K562 (cell line): Measurements from ENCODE around the gene MAP3K7CL. TPM values are rescaled to one million over a fixed set of nuclear protein-coding genes. Genes with fewer than 3 reads are reported as not detected.

ENCODE experiments used
- ARID1B ChIP-seq: fragments of 450-650 bp; IDR thresholded peaks from 2 replicates; pipeline ENCODE4 v1.6.1; 2016; ENCODE audit warnings: antibody characterized with exemption, mild to moderate bottlenecking, inconsistent platforms
- BMI1 ChIP-seq: fragments of 150-350 bp; IDR thresholded peaks from 2 replicates; pipeline ENCODE4 v1.6.1; 2014; ENCODE audit warnings: low read length
- CBX2 ChIP-seq: fragments of 200-600 bp; sonication (generic); IDR thresholded peaks from one replicate; pipeline ENCODE4 v1.6.1; 2012; ENCODE audit warnings: mild to moderate bottlenecking, low read length, inconsistent platforms; ENCODE audit not compliant: insufficient read depth, poor library complexity, severe bottlenecking
- CBX3 ChIP-seq, 2 experiments: IDR thresholded peaks; 1 replicate in 1 of 2; 2 replicates in 1 of 2; pipeline ENCODE4 v1.6.1; 2012; ENCODE audit warnings: inconsistent platforms in 2 of 2, low read length in 2 of 2, borderline replicate concordance in 1 of 2, control low read depth in 1 of 2
- ERF ChIP-seq: fragments of 450-650 bp; formaldehyde crosslinking; IDR thresholded peaks from 2 replicates; pipeline ENCODE4 v1.4.0; 2020; ENCODE audit warnings: mild to moderate bottlenecking, mixed read lengths
- ETV6 ChIP-seq, 3 experiments: fragments of 150-350 bp in 1 of 3; sonication (generic) in 1 of 3; formaldehyde crosslinking in 1 of 3; IDR thresholded peaks; 2 replicates each; pipeline versions ENCODE4 v1.6.1 to v1.8.0; 2014 to 2022; ENCODE audit warnings: borderline replicate concordance in 2 of 3, low read depth in 2 of 3, antibody characterized with exemption in 1 of 3, low read length in 1 of 3, mild to moderate bottlenecking in 1 of 3, missing genetic modification reagents in 1 of 3
- HCFC1 ChIP-seq: IDR thresholded peaks from 2 replicates; pipeline ENCODE4 v1.6.1; 2012; ENCODE audit warnings: low read depth, low read length, improper control_type of control experiment
- LCOR ChIP-seq: sonication (generic); formaldehyde crosslinking; IDR thresholded peaks from 2 replicates; pipeline ENCODE4 v1.8.0; 2022; ENCODE audit warnings: mild to moderate bottlenecking, missing genetic modification reagents
- MAZ ChIP-seq, 2 experiments: fragments of 450-650 bp in 1 of 2; sonication (generic) in 1 of 2; formaldehyde crosslinking; IDR thresholded peaks in 1 of 2; conservative IDR thresholded peaks in 1 of 2; 2 replicates each; pipeline versions ENCODE4 v1.4.0 to v1.5.0; 2020; ENCODE audit warnings: mild to moderate bottlenecking in 1 of 2, missing genetic modification reagents in 1 of 2
- POLR2G ChIP-seq: fragments of 200-400 bp; formaldehyde crosslinking; IDR thresholded peaks from 2 replicates; pipeline ENCODE4 v1.6.1; 2017; ENCODE audit warnings: low read depth, mild to moderate bottlenecking, antibody characterized with exemption, low read length, moderate library complexity
- RNF2 ChIP-seq: sonication (generic); IDR thresholded peaks from 2 replicates; pipeline ENCODE4 v1.6.1; 2016
- SMARCA5 ChIP-seq: fragments of 450-650 bp; IDR thresholded peaks from 2 replicates; pipeline ENCODE4 v1.6.1; 2016
- SMARCE1 ChIP-seq: fragments of 450-650 bp; IDR thresholded peaks from 2 replicates; pipeline ENCODE4 v1.7.1; 2016; ENCODE audit warnings: mild to moderate bottlenecking
- SP1 ChIP-seq: sonication (generic); formaldehyde crosslinking; IDR thresholded peaks from 2 replicates; pipeline ENCODE4 v1.8.1; 2022; ENCODE audit warnings: mild to moderate bottlenecking, missing genetic modification reagents
- VEZF1 ChIP-seq: fragments of 200-800 bp; sonication (Bioruptor generic); IDR thresholded peaks from 2 replicates; pipeline ENCODE4 v1.6.1; 2017; ENCODE audit warnings: missing genetic modification characterization, missing compliant biosample characterization
- ZNF384 ChIP-seq: IDR thresholded peaks from 2 replicates; pipeline ENCODE4 v1.6.1; 2012; ENCODE audit warnings: low read depth, low read length, improper control_type of control experiment
- ZNF551 ChIP-seq: fragments of 250-450 bp; sonication (Bioruptor Pico); IDR thresholded peaks from 2 replicates; pipeline ENCODE4 v1.5.0; 2021; ENCODE audit warnings: mild to moderate bottlenecking, moderate library complexity
- polyA plus RNA-seq, 8 experiments: library from polyadenylated mRNA; depleted of rRNA in 4 of 8; stranded (reverse) in 5 of 8; unstranded in 3 of 8; fragments of >200 nt; fragmentation: Nextera tagmentation in 2 of 8; fragmentation: Illumina TruSeq in 1 of 8; extraction: Ambion mirVana in 2 of 8; extraction: Trizol in 1 of 8; gene quantifications; 2 replicates each; pipeline versions ENCODE4 v1.2.1 to v1.2.3, GENCODE V29; 2011 to 2014; ENCODE audit warnings: inconsistent platforms in 1 of 8, missing spikeins in 1 of 8
- total RNA-seq, 7 experiments: library from RNA; depleted of rRNA in 6 of 7; stranded (reverse); fragments of >200 nt in 6 of 7; fragmentation: Illumina TruSeq in 2 of 7; extraction: Trizol in 2 of 7; gene quantifications; 2 replicates each; pipeline versions ENCODE4 v1.2.1 to v1.2.3, GENCODE V29; 2011 to 2021; ENCODE audit warnings: low replicate concordance in 1 of 7
- TF ChIP-seq, protein P1 (sequence below), 3 experiments: IDR thresholded peaks in 2 of 3; conservative IDR thresholded peaks in 1 of 3; 2 replicates each; pipeline ENCODE4 v1.5.1; 2011 to 2012; ENCODE audit warnings: low read length in 3 of 3, mild to moderate bottlenecking in 3 of 3, control low read depth in 2 of 3, improper control_type of control experiment in 1 of 3, inconsistent platforms in 1 of 3, low read depth in 1 of 3, mixed read lengths in 1 of 3, moderate library complexity in 1 of 3; ENCODE audit not compliant: insufficient read depth in 2 of 3
- TF ChIP-seq, protein P2 (sequence below), 2 experiments: fragments of 450-650 bp in 1 of 2; sonication (generic) in 1 of 2; formaldehyde crosslinking; conservative IDR thresholded peaks; 2 replicates each; pipeline versions ENCODE4 v1.4.0 to v1.8.1; 2020 to 2022; ENCODE audit warnings: mild to moderate bottlenecking in 1 of 2, missing genetic modification reagents in 1 of 2
- TF ChIP-seq, protein P3 (sequence below): fragments of 450-650 bp; IDR thresholded peaks from 2 replicates; pipeline ENCODE4 v1.6.1; 2016; ENCODE audit warnings: missing biosample characterization, missing genetic modification characterization

The MAP3K7CL gene
- total and polyA plus RNA-seq, 9 of the 15 experiments (the other 6 are each of a cell fraction or from before 2014, with no cell fraction given): 0.13 to 0.15 (median 0.14) TPM; not detected in 6

- TF ChIP-seq VEZF1 (CRISPR knock-in tag) (peak; percentile 81), ERF (CRISPR knock-in tag) (no peak), BMI1 (peak; percentile 45; the same call in 1 of the 2 replicates), CBX2 (no peak), HCFC1 (peak; percentile 48; the same call in 1 of the 2 replicates), ZNF384 (peak; percentile 37; the same call in 1 of the 2 replicates), SP1 (no peak), CBX3 (IDR thresholded peaks at IDR 0.05; ENCODE audit: borderline replicate concordance in 1 of 2, low read length in 2 of 2) (peak in 1 of 2 experiments; percentile 98; a peak in 2 of 3 replicates), POLR2G (no peak), RNF2 (peak; percentile 75; the same call in 1 of the 2 replicates), LCOR (peak; percentile 51; the same call in 1 of the 2 replicates), MAZ (CRISPR knock-in tag; conservative IDR thresholded peaks at IDR 0.05 in 1 of 2, IDR thresholded peaks at IDR 0.05 in 1 of 2) (peak in 1 of 2 experiments; percentile 71; a peak in 2 of 4 replicates), SMARCA5 (peak; percentile 34; the same call in 1 of the 2 replicates), ETV6 (IDR thresholded peaks at IDR 0.05; ENCODE audit: borderline replicate concordance in 1 of 2, low read depth in 2 of 2, low read length in 1 of 2) (peak; percentile 85 to 87; a peak in 3 of 4 replicates), ETV6 (CRISPR knock-in tag; IDR thresholded peaks at IDR 0.05; ENCODE audit: borderline replicate concordance) (no peak), SMARCE1 (peak; percentile 94), ZNF551 (CRISPR knock-in tag) (no peak), ARID1B (peak; percentile 80)
- TF ChIP-seq, protein P1, sequence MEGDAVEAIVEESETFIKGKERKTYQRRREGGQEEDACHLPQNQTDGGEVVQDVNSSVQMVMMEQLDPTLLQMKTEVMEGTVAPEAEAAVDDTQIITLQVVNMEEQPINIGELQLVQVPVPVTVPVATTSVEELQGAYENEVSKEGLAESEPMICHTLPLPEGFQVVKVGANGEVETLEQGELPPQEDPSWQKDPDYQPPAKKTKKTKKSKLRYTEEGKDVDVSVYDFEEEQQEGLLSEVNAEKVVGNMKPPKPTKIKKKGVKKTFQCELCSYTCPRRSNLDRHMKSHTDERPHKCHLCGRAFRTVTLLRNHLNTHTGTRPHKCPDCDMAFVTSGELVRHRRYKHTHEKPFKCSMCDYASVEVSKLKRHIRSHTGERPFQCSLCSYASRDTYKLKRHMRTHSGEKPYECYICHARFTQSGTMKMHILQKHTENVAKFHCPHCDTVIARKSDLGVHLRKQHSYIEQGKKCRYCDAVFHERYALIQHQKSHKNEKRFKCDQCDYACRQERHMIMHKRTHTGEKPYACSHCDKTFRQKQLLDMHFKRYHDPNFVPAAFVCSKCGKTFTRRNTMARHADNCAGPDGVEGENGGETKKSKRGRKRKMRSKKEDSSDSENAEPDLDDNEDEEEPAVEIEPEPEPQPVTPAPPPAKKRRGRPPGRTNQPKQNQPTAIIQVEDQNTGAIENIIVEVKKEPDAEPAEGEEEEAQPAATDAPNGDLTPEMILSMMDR (IDR thresholded peaks at IDR 0.05 in 2 of 3, conservative IDR thresholded peaks at IDR 0.05 in 1 of 3; ENCODE audit: insufficient read depth in 2 of 3, low read depth in 1 of 3, low read length in 3 of 3): peak; percentile 41 to 66 (median 62); a peak in 5 of 6 replicates
- TF ChIP-seq, protein P2, sequence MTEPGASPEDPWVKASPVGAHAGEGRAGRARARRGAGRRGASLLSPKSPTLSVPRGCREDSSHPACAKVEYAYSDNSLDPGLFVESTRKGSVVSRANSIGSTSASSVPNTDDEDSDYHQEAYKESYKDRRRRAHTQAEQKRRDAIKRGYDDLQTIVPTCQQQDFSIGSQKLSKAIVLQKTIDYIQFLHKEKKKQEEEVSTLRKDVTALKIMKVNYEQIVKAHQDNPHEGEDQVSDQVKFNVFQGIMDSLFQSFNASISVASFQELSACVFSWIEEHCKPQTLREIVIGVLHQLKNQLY (CRISPR knock-in tag; conservative IDR thresholded peaks at IDR 0.05): 0 out of 4 replicates have a peak, but pooled peaks of 1 of the 2 experiments have one; percentile 42
- TF ChIP-seq, protein P3, sequence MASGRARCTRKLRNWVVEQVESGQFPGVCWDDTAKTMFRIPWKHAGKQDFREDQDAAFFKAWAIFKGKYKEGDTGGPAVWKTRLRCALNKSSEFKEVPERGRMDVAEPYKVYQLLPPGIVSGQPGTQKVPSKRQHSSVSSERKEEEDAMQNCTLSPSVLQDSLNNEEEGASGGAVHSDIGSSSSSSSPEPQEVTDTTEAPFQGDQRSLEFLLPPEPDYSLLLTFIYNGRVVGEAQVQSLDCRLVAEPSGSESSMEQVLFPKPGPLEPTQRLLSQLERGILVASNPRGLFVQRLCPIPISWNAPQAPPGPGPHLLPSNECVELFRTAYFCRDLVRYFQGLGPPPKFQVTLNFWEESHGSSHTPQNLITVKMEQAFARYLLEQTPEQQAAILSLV (tag): peak; percentile 70; the same call in 1 of the 2 replicates
Measured at GRCh38 chr21:29195981-29196669, 65.7 kb downstream of the MAP3K7CL start (continued).
